ENCODE data around the gene IFNAR1. TPM values are rescaled to one million over a fixed set of nuclear protein-coding genes. Genes with fewer than 3 reads are reported as not detected.

The IFNAR1 gene
- total and polyA plus RNA-seq, 2 experiments from 2014 or later, result 14.0 to 18.7 TPM

DNA sequence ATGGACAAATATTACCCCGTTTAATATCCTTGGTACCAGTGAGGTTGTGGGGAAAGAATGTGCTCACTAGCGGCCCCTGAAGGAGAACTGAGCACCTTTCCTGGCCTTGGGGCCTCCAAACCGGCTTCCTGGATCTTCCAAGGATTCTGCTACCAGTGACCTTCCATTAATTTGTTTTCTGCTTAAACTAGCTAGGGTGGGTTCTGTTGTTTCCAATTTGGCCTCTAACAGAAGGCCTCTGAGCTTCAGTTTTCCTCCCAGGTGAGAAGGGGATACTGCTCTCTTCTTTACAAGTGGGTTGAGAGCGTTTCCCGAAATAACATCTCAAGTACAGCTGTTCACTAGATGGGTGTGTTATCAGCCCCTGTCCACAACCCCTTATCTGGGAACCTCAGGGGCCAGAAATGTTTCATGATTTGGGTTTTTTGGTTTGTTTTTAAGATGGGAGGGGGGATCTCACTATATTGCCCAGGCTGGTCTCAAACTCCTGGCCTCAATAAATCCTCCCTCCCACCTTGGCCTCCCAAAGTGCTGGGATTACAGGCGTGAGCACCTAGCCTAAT, 61.5 kb downstream of the IFNAR1 start:
- DNase-seq (ENCODE audit: low spot score) (peak; percentile 66), ATAC-seq (peak; percentile 78)
- Histone ChIP-seq H3K4me3 (no peak overlapping the region), H3K27me3 (ENCODE audit: insufficient read depth) (no peaks in the 10 kb centered on the region), H3K4me2 (no peak overlapping the region), H3K4me1 (ENCODE audit: insufficient read depth) (no peaks in the 10 kb centered on the region), H3K36me3 (ENCODE audit: insufficient read depth) (no peaks in the 10 kb centered on the region), H4K20me1 (replicated peaks; ENCODE audit: insufficient read depth) (no peaks in the 10 kb centered on the region), H3K9me2 (ENCODE audit: insufficient read depth) (no peaks in the 10 kb centered on the region), H2AFZ (peak overlapping the region; percentile 69; the same call in 1 of the 2 replicates), H3K79me2 (replicated peaks; ENCODE audit: insufficient read depth) (no peaks in the 10 kb centered on the region), H3K27ac (ENCODE audit: low read depth) (no peak overlapping the region), H3F3A (replicated peaks; ENCODE audit: low read depth) (no peaks in the 10 kb centered on the region)
- H3K27me3 Mint-ChIP-seq (ENCODE audit: insufficient read depth, low read depth, poor library complexity), result peaks cover 2% of the 10 kb centered on the region
- TF ChIP-seq, protein P1, sequence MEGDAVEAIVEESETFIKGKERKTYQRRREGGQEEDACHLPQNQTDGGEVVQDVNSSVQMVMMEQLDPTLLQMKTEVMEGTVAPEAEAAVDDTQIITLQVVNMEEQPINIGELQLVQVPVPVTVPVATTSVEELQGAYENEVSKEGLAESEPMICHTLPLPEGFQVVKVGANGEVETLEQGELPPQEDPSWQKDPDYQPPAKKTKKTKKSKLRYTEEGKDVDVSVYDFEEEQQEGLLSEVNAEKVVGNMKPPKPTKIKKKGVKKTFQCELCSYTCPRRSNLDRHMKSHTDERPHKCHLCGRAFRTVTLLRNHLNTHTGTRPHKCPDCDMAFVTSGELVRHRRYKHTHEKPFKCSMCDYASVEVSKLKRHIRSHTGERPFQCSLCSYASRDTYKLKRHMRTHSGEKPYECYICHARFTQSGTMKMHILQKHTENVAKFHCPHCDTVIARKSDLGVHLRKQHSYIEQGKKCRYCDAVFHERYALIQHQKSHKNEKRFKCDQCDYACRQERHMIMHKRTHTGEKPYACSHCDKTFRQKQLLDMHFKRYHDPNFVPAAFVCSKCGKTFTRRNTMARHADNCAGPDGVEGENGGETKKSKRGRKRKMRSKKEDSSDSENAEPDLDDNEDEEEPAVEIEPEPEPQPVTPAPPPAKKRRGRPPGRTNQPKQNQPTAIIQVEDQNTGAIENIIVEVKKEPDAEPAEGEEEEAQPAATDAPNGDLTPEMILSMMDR (conservative IDR thresholded peaks at IDR 0.05; ENCODE audit: low read depth in 2 of 2), result peak; percentile 65 to 66
- TF ChIP-seq EZH2 (IDR thresholded peaks at IDR 0.05; ENCODE audit: low read depth, unreplicated experiment), result no peak
- peaks cover 5% of the 10 kb centered on the region; the same call in 2 of the 3 replicates for H3K4me1 Mint-ChIP-seq
- no peaks in the 10 kb centered on the region; the same call in 2 of the 3 replicates for H3K9me3 Mint-ChIP-seq
- H3K36me3 Mint-ChIP-seq (ENCODE audit: low read depth), result no peaks in the 10 kb centered on the region
- no peak overlapping the region for H3K27ac Mint-ChIP-seq
- no peak overlapping the region for H3K4me3 Mint-ChIP-seq

DNA sequence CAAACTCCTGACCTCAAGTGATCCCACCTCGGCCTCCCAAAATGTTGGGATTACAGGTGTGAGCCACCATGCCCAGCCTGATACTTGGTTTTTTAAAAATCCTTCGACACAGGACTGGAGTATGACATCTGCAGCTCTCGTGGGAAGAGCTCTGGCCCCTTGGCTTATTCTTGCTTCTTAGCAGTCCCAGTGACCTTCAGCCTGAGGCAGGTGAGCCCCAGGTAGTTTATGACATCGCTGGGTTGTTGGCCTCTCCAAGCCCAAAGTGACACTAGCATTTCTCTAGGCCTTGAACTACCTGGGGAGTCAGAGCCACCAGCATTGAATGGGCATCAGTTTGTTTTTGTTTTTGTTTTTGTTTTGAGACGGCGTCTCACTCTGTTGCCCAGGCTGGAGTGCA, 62.5 kb downstream of the IFNAR1 start:
- Histone ChIP-seq H3K4me3 (no peak overlapping the region), H3F3A (replicated peaks; ENCODE audit: low read depth) (no peaks in the 10 kb centered on the region), H3K27me3 (ENCODE audit: insufficient read depth) (no peaks in the 10 kb centered on the region), H2AFZ (no peak overlapping the region), H3K4me1 (ENCODE audit: insufficient read depth) (no peaks in the 10 kb centered on the region), H4K20me1 (replicated peaks; ENCODE audit: insufficient read depth) (no peaks in the 10 kb centered on the region), H3K79me2 (replicated peaks; ENCODE audit: insufficient read depth) (no peaks in the 10 kb centered on the region), H3K36me3 (ENCODE audit: insufficient read depth) (no peaks in the 10 kb centered on the region), H3K9me2 (ENCODE audit: insufficient read depth) (no peaks in the 10 kb centered on the region), H3K4me2 (no peak overlapping the region), H3K27ac (ENCODE audit: low read depth) (no peak overlapping the region)
- H3K9me3 Mint-ChIP-seq, result no peaks in the 10 kb centered on the region; the same call in 2 of the 3 replicates
- no peak overlapping the region for H3K27ac Mint-ChIP-seq
- H3K4me1 Mint-ChIP-seq, result peaks cover 7% of the 10 kb centered on the region
- TF ChIP-seq NANOG (IDR thresholded peaks at IDR 0.05; ENCODE audit: borderline replicate concordance) (no peak), STAT1 (IDR thresholded peaks at IDR 0.05; ENCODE audit: unreplicated experiment) (no peak), ZNF331 (CRISPR knock-in tag; IDR thresholded peaks at IDR 0.05; ENCODE audit: low read depth) (no peak), EZH2 (IDR thresholded peaks at IDR 0.05; ENCODE audit: low read depth, unreplicated experiment) (no peak), EZH2phosphoT487 (IDR thresholded peaks at IDR 0.05; ENCODE audit: unreplicated experiment) (no peak), JUNB (IDR thresholded peaks at IDR 0.05; ENCODE audit: unreplicated experiment) (no peak)
- TF ChIP-seq, protein P2, sequence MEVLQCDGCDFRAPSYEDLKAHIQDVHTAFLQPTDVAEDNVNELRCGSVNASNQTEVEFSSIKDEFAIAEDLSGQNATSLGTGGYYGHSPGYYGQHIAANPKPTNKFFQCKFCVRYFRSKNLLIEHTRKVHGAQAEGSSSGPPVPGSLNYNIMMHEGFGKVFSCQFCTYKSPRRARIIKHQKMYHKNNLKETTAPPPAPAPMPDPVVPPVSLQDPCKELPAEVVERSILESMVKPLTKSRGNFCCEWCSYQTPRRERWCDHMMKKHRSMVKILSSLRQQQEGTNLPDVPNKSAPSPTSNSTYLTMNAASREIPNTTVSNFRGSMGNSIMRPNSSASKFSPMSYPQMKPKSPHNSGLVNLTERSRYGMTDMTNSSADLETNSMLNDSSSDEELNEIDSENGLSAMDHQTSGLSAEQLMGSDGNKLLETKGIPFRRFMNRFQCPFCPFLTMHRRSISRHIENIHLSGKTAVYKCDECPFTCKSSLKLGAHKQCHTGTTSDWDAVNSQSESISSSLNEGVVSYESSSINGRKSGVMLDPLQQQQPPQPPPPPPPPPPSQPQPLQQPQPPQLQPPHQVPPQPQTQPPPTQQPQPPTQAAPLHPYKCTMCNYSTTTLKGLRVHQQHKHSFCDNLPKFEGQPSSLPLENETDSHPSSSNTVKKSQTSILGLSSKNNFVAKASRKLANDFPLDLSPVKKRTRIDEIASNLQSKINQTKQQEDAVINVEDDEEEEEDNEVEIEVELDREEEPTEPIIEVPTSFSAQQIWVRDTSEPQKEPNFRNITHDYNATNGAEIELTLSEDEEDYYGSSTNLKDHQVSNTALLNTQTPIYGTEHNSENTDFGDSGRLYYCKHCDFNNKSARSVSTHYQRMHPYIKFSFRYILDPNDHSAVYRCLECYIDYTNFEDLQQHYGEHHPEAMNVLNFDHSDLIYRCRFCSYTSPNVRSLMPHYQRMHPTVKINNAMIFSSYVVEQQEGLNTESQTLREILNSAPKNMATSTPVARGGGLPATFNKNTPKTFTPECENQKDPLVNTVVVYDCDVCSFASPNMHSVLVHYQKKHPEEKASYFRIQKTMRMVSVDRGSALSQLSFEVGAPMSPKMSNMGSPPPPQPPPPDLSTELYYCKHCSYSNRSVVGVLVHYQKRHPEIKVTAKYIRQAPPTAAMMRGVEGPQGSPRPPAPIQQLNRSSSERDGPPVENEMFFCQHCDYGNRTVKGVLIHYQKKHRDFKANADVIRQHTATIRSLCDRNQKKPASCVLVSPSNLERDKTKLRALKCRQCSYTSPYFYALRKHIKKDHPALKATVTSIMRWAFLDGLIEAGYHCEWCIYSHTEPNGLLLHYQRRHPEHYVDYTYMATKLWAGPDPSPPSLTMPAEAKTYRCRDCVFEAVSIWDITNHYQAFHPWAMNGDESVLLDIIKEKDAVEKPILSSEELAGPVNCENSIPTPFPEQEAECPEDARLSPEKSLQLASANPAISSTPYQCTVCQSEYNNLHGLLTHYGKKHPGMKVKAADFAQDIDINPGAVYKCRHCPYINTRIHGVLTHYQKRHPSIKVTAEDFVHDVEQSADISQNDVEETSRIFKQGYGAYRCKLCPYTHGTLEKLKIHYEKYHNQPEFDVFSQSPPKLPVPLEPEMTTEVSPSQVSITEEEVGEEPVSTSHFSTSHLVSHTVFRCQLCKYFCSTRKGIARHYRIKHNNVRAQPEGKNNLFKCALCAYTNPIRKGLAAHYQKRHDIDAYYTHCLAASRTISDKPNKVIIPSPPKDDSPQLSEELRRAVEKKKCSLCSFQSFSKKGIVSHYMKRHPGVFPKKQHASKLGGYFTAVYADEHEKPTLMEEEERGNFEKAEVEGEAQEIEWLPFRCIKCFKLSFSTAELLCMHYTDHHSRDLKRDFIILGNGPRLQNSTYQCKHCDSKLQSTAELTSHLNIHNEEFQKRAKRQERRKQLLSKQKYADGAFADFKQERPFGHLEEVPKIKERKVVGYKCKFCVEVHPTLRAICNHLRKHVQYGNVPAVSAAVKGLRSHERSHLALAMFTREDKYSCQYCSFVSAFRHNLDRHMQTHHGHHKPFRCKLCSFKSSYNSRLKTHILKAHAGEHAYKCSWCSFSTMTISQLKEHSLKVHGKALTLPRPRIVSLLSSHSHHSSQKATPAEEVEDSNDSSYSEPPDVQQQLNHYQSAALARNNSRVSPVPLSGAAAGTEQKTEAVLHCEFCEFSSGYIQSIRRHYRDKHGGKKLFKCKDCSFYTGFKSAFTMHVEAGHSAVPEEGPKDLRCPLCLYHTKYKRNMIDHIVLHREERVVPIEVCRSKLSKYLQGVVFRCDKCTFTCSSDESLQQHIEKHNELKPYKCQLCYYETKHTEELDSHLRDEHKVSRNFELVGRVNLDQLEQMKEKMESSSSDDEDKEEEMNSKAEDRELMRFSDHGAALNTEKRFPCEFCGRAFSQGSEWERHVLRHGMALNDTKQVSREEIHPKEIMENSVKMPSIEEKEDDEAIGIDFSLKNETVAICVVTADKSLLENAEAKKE (CRISPR knock-in tag; IDR thresholded peaks at IDR 0.05), result no peak
- ATAC-seq, result no peak
- no peak overlapping the region for H3K4me3 Mint-ChIP-seq
- peaks cover 2% of the 10 kb centered on the region for H3K27me3 Mint-ChIP-seq (ENCODE audit: insufficient read depth, low read depth, poor library complexity)
- no peaks in the 10 kb centered on the region for H3K36me3 Mint-ChIP-seq (ENCODE audit: low read depth)
- no peak for DNase-seq (ENCODE audit: low spot score)
